ENCODE measurements around the gene WDR54. TPM values are rescaled to one million over a fixed set of nuclear protein-coding genes. Genes with fewer than 3 reads are reported as not detected.

WDR54 gene
- total RNA-seq, 4 donors from 2014 or later, result 7.6 to 14.6 (median 11.9) TPM

DNA sequence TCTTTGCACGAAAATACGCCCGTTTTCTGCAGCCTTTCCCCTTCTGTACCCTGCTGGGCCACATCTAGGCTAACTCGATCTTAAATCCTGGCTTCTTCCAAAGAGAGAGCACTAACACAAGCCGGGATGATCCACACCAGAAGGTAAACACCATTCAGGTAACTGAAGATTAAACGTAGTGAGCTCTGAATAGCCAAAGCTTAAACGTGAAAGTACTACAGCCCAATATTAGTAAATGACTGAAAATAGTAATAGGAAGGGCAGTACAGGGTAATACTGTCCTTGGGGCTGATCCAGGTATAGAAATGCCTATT lies 51.4 kb downstream of the WDR54 start:
- TF ChIP-seq POLR2A (IDR thresholded peaks at IDR 0.05; ENCODE audit: low read depth), result no peak
- TF ChIP-seq, protein P1, sequence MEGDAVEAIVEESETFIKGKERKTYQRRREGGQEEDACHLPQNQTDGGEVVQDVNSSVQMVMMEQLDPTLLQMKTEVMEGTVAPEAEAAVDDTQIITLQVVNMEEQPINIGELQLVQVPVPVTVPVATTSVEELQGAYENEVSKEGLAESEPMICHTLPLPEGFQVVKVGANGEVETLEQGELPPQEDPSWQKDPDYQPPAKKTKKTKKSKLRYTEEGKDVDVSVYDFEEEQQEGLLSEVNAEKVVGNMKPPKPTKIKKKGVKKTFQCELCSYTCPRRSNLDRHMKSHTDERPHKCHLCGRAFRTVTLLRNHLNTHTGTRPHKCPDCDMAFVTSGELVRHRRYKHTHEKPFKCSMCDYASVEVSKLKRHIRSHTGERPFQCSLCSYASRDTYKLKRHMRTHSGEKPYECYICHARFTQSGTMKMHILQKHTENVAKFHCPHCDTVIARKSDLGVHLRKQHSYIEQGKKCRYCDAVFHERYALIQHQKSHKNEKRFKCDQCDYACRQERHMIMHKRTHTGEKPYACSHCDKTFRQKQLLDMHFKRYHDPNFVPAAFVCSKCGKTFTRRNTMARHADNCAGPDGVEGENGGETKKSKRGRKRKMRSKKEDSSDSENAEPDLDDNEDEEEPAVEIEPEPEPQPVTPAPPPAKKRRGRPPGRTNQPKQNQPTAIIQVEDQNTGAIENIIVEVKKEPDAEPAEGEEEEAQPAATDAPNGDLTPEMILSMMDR (IDR thresholded peaks at IDR 0.05), result no peak
- no peak for TF ChIP-seq POLR2AphosphoS5 (IDR thresholded peaks at IDR 0.05)
- TF ChIP-seq EP300 (IDR thresholded peaks at IDR 0.05), result no peak
- Histone ChIP-seq H3K9me3 (no peaks in the 10 kb centered on the region), H3K4me3 (peak overlapping the region; percentile 63 to 89 (median 73)), H3K4me1 (peaks cover 20 to 28% (median 26%) of the 10 kb centered on the region in 4 donors), H3K27me3 (no peaks in the 10 kb centered on the region), H3K27ac (replicated peaks in 1 of 4) (peak overlapping the region; percentile 80 to 90 (median 84)), H3K36me3 (peaks cover 9 to 36% (median 30%) of the 10 kb centered on the region in 4 donors)
- WGBS, result 12% methylated on average over 7 of the region's 7 CpGs
- DNase-seq (ENCODE audit: extremely low spot score), result no peak
- intact Hi-C loops (cut with DNase I), result no loop called here

DNA sequence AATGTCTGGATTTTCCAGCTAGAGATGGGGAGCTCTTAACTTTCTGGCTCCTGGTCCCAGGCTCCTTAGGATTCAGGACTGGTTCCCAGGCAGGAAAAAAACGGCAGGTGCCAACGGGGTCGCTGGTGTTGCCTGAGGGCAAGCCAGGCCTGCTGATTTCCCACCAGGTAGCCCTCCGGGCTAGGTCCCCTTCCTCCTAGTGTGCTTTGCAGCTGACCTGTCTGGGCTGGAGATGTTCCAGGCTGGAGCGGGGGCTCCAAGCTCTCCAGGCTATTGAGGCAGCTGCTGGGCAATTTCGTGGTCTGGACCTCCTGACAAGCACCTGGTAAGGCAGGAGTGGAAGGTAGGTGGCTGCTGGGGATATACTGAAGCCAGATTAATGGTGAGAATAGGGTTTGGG lies 53.0 kb downstream of the WDR54 start:
- Histone ChIP-seq H3K27ac (replicated peaks in 1 of 4) (no peak overlapping the region), H3K4me1 (peaks cover 20 to 29% (median 28%) of the 10 kb centered on the region in 4 donors), H3K36me3 (peaks cover 15 to 49% (median 39%) of the 10 kb centered on the region in 4 donors), H3K4me3 (no peak overlapping the region), H3K27me3 (no peaks in the 10 kb centered on the region), H3K9me3 (no peaks in the 10 kb centered on the region)
- 89% methylated on average over 6 of the region's 6 CpGs for WGBS
- DNase-seq (ENCODE audit: extremely low spot score), result no peak
- no peak for TF ChIP-seq POLR2A (IDR thresholded peaks at IDR 0.05; ENCODE audit: low read depth)
- no peak for TF ChIP-seq POLR2AphosphoS5 (IDR thresholded peaks at IDR 0.05)
- TF ChIP-seq, protein P1 (IDR thresholded peaks at IDR 0.05), result no peak
- no peak for TF ChIP-seq EP300 (IDR thresholded peaks at IDR 0.05)
- intact Hi-C loops (cut with DNase I), result no loop called here

DNA sequence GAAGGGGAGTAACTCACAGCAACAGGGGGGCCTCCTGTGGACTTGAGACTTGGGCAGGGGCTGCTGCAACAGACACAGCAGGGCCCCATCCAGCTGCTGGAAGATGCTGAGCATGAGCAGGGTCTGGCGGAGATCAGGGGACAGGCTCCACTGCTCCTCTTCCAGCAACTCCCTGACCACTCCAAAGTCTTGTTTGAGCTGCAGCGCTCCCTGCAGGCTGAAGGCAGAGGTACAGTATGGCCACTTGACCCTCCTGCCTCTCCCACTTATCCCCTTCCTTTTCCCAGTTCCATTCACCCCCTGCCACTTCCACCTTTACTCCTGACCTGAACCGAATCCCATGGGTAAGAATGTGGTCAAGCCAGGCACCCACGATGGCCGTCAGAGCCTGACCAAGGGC lies 53.4 kb downstream of the WDR54 start:
- Histone ChIP-seq H3K9me3 (no peaks in the 10 kb centered on the region), H3K36me3 (peaks cover 18 to 54% (median 43%) of the 10 kb centered on the region in 4 donors), H3K27me3 (no peaks in the 10 kb centered on the region), H3K4me3 (no peak overlapping the region), H3K4me1 (peaks cover 20 to 33% (median 30%) of the 10 kb centered on the region in 4 donors), H3K27ac (replicated peaks in 1 of 4) (no peak overlapping the region)
- WGBS, result 83% methylated on average over 5 of the region's 5 CpGs
- TF ChIP-seq, protein P1 (IDR thresholded peaks at IDR 0.05), result peak in 1 of 3 experiments; percentile 11
- TF ChIP-seq POLR2A (IDR thresholded peaks at IDR 0.05; ENCODE audit: low read depth) (no peak), EP300 (IDR thresholded peaks at IDR 0.05) (no peak), POLR2AphosphoS5 (IDR thresholded peaks at IDR 0.05) (no peak)
- DNase-seq (ENCODE audit: extremely low spot score), result no peak
- intact Hi-C loops (cut with DNase I), result no loop called here

Other genes starting within 250 kb of the WDR54 start
- gene MOB1A, start 242.9 kb upstream of the WDR54 start, total RNA-seq, result 100 to 1,000 TPM; 102 to 129 (median 106) TPM
- gene MTHFD2, start 223.1 kb upstream of the WDR54 start, total RNA-seq, result 10 to 100 TPM; 22.0 to 80.8 (median 43.5) TPM
- 1 to 10 TPM in 3 of 4 donors, under 1 TPM in 1; 0.50 to 1.8 (median 1.4) TPM for gene SLC4A5, start 78.3 kb upstream of the WDR54 start, total RNA-seq
- gene DCTN1, start 41.4 kb upstream of the WDR54 start, total RNA-seq, result 100 to 1,000 TPM; 136 to 188 (median 162) TPM
- gene C2orf81, start 111 bp upstream of the WDR54 start, total RNA-seq, result 1 to 10 TPM in 3 of 4 donors, under 1 TPM in 1; 0.66 to 4.6 (median 3.2) TPM
- 10 to 100 TPM in 2 of 4 donors, 1 to 10 TPM in 2; 8.4 to 14.1 (median 11.3) TPM for gene RTKN, start 20.2 kb downstream of the WDR54 start, total RNA-seq
- 10 to 100 TPM in 3 of 4 donors, 1 to 10 TPM in 1; 8.7 to 16.6 (median 10.6) TPM for gene INO80B, start 33.4 kb downstream of the WDR54 start, total RNA-seq
- 10 to 100 TPM; 40.0 to 56.4 (median 47.2) TPM for gene WBP1, start 36.7 kb downstream of the WDR54 start, total RNA-seq
- 10 to 100 TPM; 20.8 to 38.7 (median 28.3) TPM for gene MOGS, start 43.7 kb downstream of the WDR54 start, total RNA-seq
- 10 to 100 TPM; 15.4 to 40.4 (median 38.8) TPM for gene MRPL53, start 51.0 kb downstream of the WDR54 start, total RNA-seq
- gene CCDC142, start 61.3 kb downstream of the WDR54 start, total RNA-seq, result 10 to 100 TPM in 3 of 4 donors, 1 to 10 TPM in 1; 9.6 to 27.8 (median 19.2) TPM
- 10 to 100 TPM; 17.4 to 23.0 (median 20.6) TPM for gene TTC31, start 61.4 kb downstream of the WDR54 start, total RNA-seq
- gene LBX2, start 77.9 kb downstream of the WDR54 start, total RNA-seq, result 1 to 10 TPM in 1 of 4 donors, under 1 TPM in 3; 0.32 to 1.7 (median 0.84) TPM
- 10 to 100 TPM; 11.3 to 14.1 (median 12.7) TPM for gene PCGF1, start 86.0 kb downstream of the WDR54 start, total RNA-seq
- under 1 TPM in 3 of 4 donors, not detected in 1; 0.42 to 0.99 (median 0.84) TPM for gene TLX2, start 92.7 kb downstream of the WDR54 start, total RNA-seq
- not detected for gene DQX1, start 104.5 kb downstream of the WDR54 start, total RNA-seq
- 10 to 100 TPM; 83.6 to 95.1 (median 89.6) TPM for gene AUP1, start 108.0 kb downstream of the WDR54 start, total RNA-seq
- gene HTRA2, start 108.2 kb downstream of the WDR54 start, total RNA-seq, result 10 to 100 TPM; 29.7 to 37.9 (median 31.9) TPM
- 1 to 10 TPM; 7.1 to 8.6 (median 7.7) TPM for gene LOXL3, start 132.2 kb downstream of the WDR54 start, total RNA-seq
- 10 to 100 TPM; 11.9 to 26.5 (median 19.3) TPM for gene DOK1, start 133.0 kb downstream of the WDR54 start, total RNA-seq
- under 1 TPM in 2 of 4 donors, not detected in 2; 0.17 to 0.42 TPM for gene M1AP, start 226.6 kb downstream of the WDR54 start, total RNA-seq
- 1 to 10 TPM; 2.8 to 5.5 (median 5.3) TPM for gene SEMA4F, start 232.5 kb downstream of the WDR54 start, total RNA-seq

Data from esophagus muscularis mucosa (tissue), 4 donors.